HCT116 (cell line): ENCODE data around the gene HAP1.

Experiments
- CBX3 ChIP-seq: IDR thresholded peaks from 2 replicates; pipeline ENCODE4 v1.6.1; 2012; ENCODE audit warnings: low read depth
- CTCF ChIP-seq, 3 experiments: fragments of 200-600 bp in 1 of 3; sonication (generic) in 1 of 3; IDR thresholded peaks in 2 of 3; conservative IDR thresholded peaks in 1 of 3; 2 replicates each; pipeline ENCODE4 v1.5.1; 2012 to 2017; ENCODE audit warnings: low read depth in 2 of 3, low read length in 2 of 3, antibody characterized with exemption in 1 of 3, borderline replicate concordance in 1 of 3, control low read depth in 1 of 3, mild to moderate bottlenecking in 1 of 3, mixed read lengths in 1 of 3, mixed run types in 1 of 3, moderate library complexity in 1 of 3; ENCODE audit not compliant: insufficient read depth in 1 of 3
- EZH2 ChIP-seq: fragments of 200-600 bp; sonication (generic); IDR thresholded peaks from 2 replicates; pipeline ENCODE4 v1.6.1; 2017; ENCODE audit warnings: antibody characterized with exemption, mixed run types
- JUND ChIP-seq: IDR thresholded peaks from 2 replicates; pipeline ENCODE4 v1.6.1; 2012
- MAX ChIP-seq: IDR thresholded peaks from 2 replicates; pipeline ENCODE4 v1.6.1; 2012
- POLR2A ChIP-seq: IDR thresholded peaks from 2 replicates; pipeline ENCODE4 v1.7.0; 2011; ENCODE audit warnings: borderline replicate concordance; ENCODE audit not compliant: insufficient read depth, insufficient read length; ENCODE audit errors: extremely low read depth
- POLR2AphosphoS5 ChIP-seq: IDR thresholded peaks from 2 replicates; pipeline ENCODE4 v1.6.1; 2011; ENCODE audit warnings: mild to moderate bottlenecking, low read depth, low read length, moderate library complexity
- YY1 ChIP-seq: IDR thresholded peaks from 2 replicates; pipeline ENCODE4 v1.6.1; 2011; ENCODE audit warnings: low read length, low read depth, moderate library complexity, mild to moderate bottlenecking; ENCODE audit not compliant: insufficient replicate concordance; ENCODE audit errors: extremely low read depth

- TF ChIP-seq EZH2 (no peak), CTCF (IDR thresholded peaks at IDR 0.05 in 2 of 3, conservative IDR thresholded peaks at IDR 0.05 in 1 of 3; ENCODE audit: borderline replicate concordance in 1 of 3, insufficient read depth in 1 of 3, low read depth in 2 of 3, low read length in 2 of 3) (no peak), MAX (no peak; the same call in 1 of the 2 replicates), CBX3 (no peak), POLR2A (no peak), POLR2AphosphoS5 (no peak), JUND (no peak), YY1 (no peak)
Measured at GRCh38 chr17:41775394-41776226, 41.2 kb upstream of the HAP1 start.
